Measurements from ENCODE around the gene RAN. TPM values are rescaled to one million over a fixed set of nuclear protein-coding genes. Genes with fewer than 3 reads are reported as not detected.

Gene RAN
- total RNA-seq (100 to 1,000 TPM; 338 to 721 (median 445) TPM), polyA plus RNA-seq (1,000 to 10,000 TPM in 1 of 3 donors, 100 to 1,000 TPM in 2; 302 to 1,341 (median 369) TPM)
- long read RNA-seq, donor 1, transcript RAN-212 (7 exons, 2,661 nt), result major isoform, 280 of 305 reads
- long read RNA-seq, donor 1, transcript RAN-203 (6 exons, 2,455 nt), result minor isoform, 7 of 305 reads
- long read RNA-seq, donor 1, partial matches to known transcripts, result 7 of 305 reads
- long read RNA-seq, donor 1, other reads (novel, unspliced or antisense), result 7 of 305 reads
- long read RNA-seq, donor 2, transcript RAN-212 (7 exons, 2,661 nt), result major isoform, 468 of 513 reads
- long read RNA-seq, donor 2, transcript RAN-203 (6 exons, 2,455 nt), result minor isoform, 22 of 513 reads
- long read RNA-seq, donor 2, partial matches to known transcripts, result 14 of 513 reads
- long read RNA-seq, donor 2, other reads (novel, unspliced or antisense), result 5 of 513 reads

- 3 to 6% (median 4%) methylated on average over 70 to 118 of the region's 118 CpGs for WGBS, 3 donors
- peak; percentile 93 to 96 (median 96) for ATAC-seq
Measured at GRCh38 chr12:130871286-130872178, at the start of gene RAN. RAN (plus strand) TSS chr12:130872066; CDS start chr12:130872594, 528 bp downstream.

GRCh38 chr12:130825771-130826150 is 46.1 kb upstream of the RAN start:
- DNase-seq, result no peak
- Histone ChIP-seq H3K36me3 (ENCODE audit: insufficient read depth in 1 of 2, low read depth in 1 of 2) (peaks cover 0 to 2% of the 10 kb centered on the region in 2 donors), H3K4me3 (no peak overlapping the region), H3K27ac (no peak overlapping the region), H3K9me3 (no peaks in the 10 kb centered on the region), H3K4me1 (no peaks in the 10 kb centered on the region), H3K27me3 (ENCODE audit: insufficient read depth in 3 of 3, low read length in 2 of 3) (no peaks in the 10 kb centered on the region)
- no peak for TF ChIP-seq CTCF (IDR thresholded peaks at IDR 0.05)
- ATAC-seq, result no peak
- WGBS, 3 donors, result 87 to 91% (median 90%) methylated on average over 6 of the region's 6 CpGs
- intact Hi-C loops (cut with DNase I), result no loop called here

More at GRCh38 chr12:130871286-130872178, at the start of gene RAN:
- Histone ChIP-seq H3K27me3 (ENCODE audit: insufficient read depth in 3 of 3, low read length in 2 of 3) (no peaks in the 10 kb centered on the region), H3K9me3 (no peaks in the 10 kb centered on the region), H3K27ac (peak within 1 kb of the TSS; percentile 87), H3K36me3 (ENCODE audit: insufficient read depth in 1 of 2, low read depth in 1 of 2) (peaks cover 5 to 39% of the 10 kb centered on the region in 2 donors), H3K4me3 (peak within 1 kb of the TSS; percentile 75), H3K4me1 (peaks cover 20% of the 10 kb centered on the region)
- intact Hi-C loops (cut with DNase I), result loop anchor here in 1 of 2 donors (5.0 kb wide), 1 partner anchor 34 kb away; the partner anchor contains the start of gene STX2
- no peak for TF ChIP-seq CTCF (IDR thresholded peaks at IDR 0.05)
- DNase-seq, result peak; percentile 95 to 97

GRCh38 chr12:130826151-130826801 is 45.6 kb upstream of the RAN start:
- H3K27me3 ChIP-seq (ENCODE audit: insufficient read depth in 3 of 3, low read length in 2 of 3), result no peaks in the 10 kb centered on the region
- no peaks in the 10 kb centered on the region for H3K4me1 ChIP-seq
- 75 to 77% (median 76%) methylated on average over 21 of the region's 21 CpGs for WGBS, 3 donors
- ATAC-seq, result peak in 3 of 4 donors; percentile 52 to 59 (median 53)
- H3K4me3 ChIP-seq, result no peak overlapping the region
- no peaks in the 10 kb centered on the region for H3K9me3 ChIP-seq
- H3K36me3 ChIP-seq (ENCODE audit: insufficient read depth in 1 of 2, low read depth in 1 of 2), result no peaks in the 10 kb centered on the region
- intact Hi-C loops (cut with DNase I), result no loop called here
- no peak overlapping the region for H3K27ac ChIP-seq
- DNase-seq, result peak; percentile 40 to 64
- peak; percentile 47 for TF ChIP-seq CTCF (IDR thresholded peaks at IDR 0.05)

- no peak overlapping the region for H3K4me3 ChIP-seq
- no peak for ATAC-seq
- no peak for DNase-seq
- intact Hi-C loops (cut with DNase I), result no loop called here
- WGBS, 3 donors, result 87 to 94% (median 90%) methylated on average over 3 of the region's 3 CpGs
- no peak overlapping the region for H3K27ac ChIP-seq
- H3K4me1 ChIP-seq, result no peaks in the 10 kb centered on the region
- no peaks in the 10 kb centered on the region for H3K27me3 ChIP-seq (ENCODE audit: insufficient read depth in 3 of 3, low read length in 2 of 3)
- no peaks in the 10 kb centered on the region for H3K9me3 ChIP-seq
- no peaks in the 10 kb centered on the region for H3K36me3 ChIP-seq (ENCODE audit: insufficient read depth in 1 of 2, low read depth in 1 of 2)
- TF ChIP-seq CTCF (IDR thresholded peaks at IDR 0.05), result no peak
Measured at GRCh38 chr12:130827432-130827831, 44.4 kb upstream of the RAN start.
